GM21576 (cell line): Measurements from ENCODE around the gene SPACA5.
"Not testable (repeated sequence)": the region's sequence is repeated elsewhere in the genome, so short reads cannot be mapped to it uniquely, and the experiment has no call there.

ENCODE experiments used
- ATAC-seq: cut with Tn5 transposase; IDR thresholded peaks from one replicate; pipeline ENCODE4 v1.9.1; 2021; ENCODE audit warnings: mild to moderate bottlenecking, moderate library complexity; ENCODE audit not compliant: unreplicated experiment

The SPACA5 gene

DNA sequence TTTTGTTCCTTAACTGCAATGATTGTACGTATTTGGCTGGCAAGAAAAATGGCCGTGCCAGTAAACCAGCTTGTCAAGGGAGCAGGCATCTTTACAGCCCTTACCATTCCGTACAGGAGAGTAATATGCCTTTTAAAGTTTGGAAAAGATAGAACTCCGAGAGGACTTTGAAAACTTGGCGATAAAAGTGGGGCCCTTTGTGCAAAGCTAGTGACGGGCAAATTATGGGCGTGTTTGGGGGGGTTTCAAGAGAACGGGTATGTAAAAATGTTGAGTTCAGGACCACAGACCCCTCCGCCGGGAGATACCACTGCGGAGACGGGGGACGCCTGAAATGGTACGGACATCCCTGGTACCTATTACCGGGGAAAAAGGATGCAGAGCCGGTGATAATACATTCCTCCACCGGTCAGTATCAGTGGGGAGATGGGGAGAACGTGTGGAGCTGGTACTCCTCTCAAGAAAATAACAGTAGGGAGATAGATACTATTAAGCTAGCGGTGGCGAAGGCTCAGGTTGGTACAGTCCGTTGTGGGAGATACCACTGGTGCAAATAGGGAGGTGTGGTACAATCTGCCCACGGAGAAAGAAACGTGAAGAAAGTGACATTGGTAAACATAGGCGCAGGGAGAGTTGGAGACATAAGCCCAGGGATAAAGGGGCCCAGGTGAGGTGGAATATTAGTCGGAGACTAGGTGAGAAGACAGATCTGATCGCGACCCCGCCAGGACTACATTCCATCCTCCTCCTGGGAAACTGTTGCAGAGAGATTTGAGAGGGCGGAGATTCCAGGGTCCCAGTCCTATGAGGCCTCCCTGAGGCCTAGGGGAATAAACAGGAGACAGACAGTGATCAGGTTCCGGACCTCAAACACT, 14.5 kb downstream of the SPACA5 start:
- peak; percentile 59 for ATAC-seq

DNA sequence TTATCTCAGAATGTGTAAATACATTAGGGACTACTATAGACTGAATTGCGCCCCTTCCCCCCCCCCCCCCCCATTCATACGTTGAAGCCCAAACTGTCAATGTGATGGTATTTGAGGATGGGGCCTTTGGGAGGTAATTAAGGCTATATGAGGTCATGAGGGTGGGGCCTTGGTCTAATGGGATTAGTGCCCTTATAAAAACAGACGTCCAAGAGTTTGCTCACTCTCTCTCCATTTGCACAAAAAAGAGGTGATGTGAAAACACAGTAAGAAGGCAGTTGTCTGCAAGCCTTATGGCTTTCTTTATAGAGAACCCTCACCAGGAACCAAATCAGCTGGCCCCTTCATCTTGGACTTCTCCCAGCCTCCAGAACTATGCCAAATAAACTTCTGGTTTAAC, 15.3 kb downstream of the SPACA5 start:
- ATAC-seq: no peak

DNA sequence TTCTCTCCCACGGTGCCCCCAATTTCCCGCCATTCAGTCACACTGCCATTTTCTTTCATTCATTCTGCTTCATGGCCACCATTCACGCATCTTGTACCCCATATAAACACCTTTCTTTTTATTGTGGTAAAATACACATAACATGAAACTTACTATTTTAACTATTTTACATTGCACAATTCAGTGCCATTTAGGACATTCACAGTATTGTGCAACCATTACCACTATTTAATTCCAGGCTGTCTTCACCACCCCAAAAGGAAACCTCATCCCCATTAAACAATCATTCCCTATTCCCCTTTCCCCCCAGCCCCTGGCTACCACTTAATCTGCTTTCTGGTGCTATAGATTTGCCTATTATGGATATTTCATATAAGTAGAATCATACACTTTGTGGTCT, 15.9 kb downstream of the SPACA5 start:
- ATAC-seq: no peak

DNA sequence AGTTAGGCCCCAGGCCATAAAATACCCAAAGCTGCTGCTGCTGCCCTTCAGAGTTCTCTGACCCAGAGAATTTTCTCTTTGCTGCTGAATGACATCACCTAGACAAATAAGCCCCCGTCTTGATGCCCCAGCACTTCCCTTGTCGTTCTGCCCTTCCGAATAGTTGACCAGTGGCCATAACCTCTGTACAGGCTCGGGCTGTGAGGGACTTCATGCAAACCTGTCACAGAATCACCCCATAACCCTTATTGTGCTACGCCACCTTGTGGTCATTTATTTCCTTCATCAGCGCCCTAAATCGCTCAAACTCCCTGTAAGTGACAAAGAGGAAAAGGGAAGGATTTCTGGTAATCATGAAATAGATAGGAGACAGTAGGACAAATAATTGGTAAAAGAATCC, 18.8 kb downstream of the SPACA5 start:
- ATAC-seq: no peak

DNA sequence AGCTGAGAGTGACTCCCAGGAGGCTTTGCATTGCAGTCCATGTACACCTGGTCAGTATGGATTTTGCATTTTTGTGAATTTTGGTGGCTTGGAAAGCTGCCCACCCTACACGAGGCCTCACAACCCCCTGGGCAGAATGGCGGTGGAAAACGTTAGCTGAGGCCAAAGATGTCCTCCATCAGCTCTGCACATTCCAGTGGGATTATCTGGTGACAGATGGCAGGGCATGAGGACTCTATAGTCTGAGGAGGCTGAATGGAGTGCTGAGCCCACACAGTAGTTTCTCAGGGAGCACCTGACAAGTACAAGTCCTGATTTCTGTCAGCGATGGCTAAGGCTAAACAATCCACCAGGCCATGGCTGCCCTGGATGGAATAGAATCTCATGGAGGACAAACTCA, 20.8 kb downstream of the SPACA5 start:
- ATAC-seq: not testable (repeated sequence)

DNA sequence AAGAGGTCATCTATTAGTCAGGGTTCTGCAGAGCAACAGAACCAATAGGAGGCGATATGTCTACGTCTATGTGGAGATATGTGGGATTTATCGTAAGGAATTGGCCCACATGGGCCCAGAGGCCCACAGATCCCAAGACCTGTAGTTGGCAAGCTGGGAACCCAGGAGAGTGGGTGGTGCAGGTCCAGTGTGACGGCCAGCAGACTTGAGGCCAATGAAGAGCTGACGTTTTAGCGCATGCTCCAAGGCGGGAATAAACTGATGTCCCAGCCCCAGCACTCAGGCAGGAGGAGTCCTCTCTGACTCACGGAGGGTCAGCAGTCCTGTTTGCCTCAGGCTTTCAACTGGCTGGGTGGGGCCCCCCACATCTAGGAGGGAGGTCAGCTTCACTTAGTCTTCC, 21.3 kb downstream of the SPACA5 start:
- no peak for ATAC-seq

DNA sequence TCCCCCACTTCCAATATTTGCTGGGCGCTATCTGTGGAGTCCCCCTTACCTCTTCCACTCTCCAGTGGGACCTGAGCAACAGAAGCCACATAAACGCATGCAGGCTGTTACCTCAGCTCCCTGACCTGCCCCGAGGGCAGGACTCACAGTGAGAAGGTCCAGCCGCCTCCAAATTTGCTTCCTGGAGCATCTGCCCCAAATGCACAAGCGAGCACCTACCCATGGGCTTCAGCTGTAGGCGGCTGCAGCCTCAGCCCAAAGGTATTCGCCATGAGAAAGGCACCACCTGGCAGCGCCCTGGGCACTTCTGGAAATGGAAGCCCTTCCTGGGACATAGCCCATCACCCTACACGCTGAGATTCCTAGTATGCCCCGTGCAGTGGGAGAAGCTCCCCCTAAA, 23.4 kb downstream of the SPACA5 start:
- ATAC-seq: no peak

DNA sequence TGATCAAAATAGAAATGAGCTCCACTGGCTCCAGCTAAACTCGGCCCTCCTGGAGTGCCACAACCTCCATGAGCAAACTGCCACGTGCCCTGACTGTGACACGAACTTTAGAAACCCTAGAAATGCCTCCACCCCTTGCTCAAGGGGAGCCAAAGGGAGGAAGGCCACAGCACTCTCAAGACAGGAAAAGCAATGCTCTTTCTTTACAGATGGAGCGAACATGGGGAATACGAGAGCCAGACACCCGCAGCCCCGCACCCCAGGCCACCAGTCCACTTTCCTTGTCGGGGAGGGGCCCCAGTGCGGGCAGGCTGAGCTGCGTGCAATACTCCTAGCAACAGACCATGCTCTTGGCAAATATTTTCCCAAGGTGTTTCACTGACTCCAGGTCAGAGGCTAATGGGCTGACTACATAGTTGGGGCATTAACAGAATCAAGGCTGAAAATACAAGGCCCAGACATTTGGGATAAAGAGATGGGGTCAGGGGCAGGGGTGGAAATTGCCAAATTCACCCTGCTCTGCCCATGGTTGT, 23.9 kb downstream of the SPACA5 start:
- not testable (repeated sequence) for ATAC-seq

DNA sequence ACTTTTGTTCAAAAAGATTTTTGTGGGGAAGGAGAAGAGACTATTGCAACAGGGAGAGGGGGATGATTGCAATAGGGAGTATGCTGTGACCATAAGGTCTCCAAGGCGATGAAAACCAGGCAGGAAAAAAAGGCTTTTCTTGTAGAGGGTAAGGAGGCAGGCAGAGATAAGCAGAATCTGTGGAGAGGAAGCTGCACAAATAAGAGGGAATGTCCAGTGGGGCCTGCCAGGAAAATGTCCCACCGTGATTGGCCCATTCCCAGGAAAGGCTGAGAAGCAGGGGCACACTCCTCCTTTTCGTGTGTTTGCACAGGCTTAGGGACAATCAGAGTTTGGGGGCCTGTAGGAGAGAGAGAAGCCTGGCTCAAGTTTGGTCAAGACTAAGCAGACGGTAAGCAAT, 29.1 kb downstream of the SPACA5 start:
- no peak for ATAC-seq

DNA sequence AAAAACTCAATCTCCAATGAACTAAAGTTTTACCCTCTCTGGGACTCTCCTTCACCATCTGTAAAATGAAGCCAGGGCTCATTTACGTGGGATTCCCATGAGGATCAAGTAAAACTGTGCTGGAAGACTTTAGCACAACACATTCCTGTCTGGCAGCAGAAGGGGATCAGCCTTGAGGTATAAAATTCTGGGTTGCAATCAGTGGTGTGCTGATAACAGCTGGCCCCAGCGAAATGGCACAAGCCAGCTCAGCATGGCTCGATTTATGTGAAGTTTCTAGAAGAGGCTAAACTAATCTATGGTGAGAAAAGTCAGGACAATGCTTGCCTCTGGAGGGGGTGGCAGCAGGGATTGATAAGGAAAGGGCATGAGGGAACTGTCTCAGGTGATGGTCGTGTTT, 36.3 kb downstream of the SPACA5 start:
- no peak for ATAC-seq

DNA sequence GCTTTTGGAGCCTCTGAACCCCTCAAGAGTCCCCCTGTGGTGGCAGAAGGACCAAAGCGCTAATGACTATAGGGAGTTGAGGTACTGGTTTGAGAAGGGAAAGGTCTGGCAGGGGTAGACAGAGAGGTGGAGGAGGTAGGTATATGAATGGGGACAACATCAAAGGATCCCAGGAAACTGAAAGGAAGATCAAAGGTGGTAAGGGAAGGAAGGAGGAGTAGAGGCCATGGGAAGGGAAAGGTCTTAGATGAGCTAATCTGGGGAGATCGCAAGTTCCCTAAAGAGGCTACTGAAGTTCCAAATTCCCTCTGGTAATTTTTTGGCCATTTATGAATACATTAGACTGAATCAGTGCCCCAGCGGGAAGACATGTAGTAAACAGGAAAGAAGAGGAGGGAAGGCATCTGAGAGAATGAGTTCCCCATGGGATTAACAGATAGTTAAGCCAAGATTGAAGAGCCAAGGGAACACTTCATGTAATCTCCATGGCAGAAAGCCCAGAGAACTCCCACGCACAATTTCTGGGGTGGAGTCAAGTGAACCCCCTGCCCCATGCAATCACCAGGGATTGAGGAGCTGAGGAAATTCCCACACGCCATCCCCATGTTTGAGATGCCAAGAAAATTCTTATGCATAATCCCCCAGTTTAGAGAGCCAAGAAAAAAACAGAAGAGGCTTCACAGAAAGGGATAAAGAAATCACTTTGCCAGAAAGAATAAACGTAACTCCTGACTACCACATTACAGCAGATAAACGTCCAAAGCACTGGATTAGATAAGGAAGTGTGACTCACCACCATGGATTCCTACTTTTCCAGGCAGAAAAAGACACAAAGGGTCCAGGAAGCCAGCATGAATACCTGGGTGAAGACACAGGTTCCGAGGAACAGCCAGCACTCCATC, 38.9 kb downstream of the SPACA5 start:
- ATAC-seq: no peak

DNA sequence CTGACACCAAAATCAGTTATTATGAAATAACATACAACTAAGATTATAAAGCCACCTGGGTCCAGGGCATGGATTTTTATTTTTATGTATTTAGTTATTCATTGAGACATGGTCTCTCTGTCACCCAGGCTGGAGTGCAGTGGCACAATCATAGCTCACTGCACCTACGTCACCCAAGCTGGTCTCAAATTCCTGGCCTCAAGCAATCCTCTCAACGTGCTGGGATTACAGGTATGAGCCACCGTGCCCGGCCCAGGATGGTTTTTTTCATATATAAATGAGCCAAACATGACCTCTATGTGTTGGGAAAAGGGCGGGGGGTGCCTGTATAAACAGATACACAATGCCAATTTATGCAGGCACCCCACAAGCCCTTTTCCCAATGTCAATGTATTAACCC, 40.1 kb downstream of the SPACA5 start:
- no peak for ATAC-seq

DNA sequence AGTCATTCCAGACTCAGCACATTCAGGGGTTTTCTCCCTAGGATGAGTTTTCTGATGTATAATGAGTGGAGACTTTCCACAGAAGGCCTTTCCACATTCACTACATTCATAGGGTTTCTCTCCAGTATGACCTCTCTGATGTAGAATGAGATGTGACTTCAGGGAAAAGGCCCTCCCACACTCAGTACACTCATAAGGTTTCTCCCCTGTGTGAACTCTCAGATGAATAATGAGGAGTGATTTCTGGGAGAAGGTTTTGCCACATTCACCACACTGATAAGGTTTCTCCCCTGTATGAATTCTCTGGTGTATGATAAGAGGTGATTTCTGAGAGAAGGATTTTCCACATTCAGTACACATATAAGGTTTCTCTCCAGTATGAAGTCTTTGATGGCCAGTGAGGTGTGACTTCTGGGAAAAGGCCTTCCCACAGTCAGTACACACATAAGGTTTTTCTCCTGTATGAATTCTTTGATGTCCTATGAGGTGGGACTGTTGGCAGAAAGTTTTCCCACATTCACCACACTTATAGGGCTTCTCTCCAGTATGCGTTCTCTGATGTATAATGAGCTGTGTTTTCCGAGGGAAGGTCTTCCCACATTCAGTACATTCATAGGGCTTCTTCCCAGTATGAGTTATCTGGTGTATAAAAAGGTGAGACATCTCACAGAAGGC, 52.0 kb downstream of the SPACA5 start:
- ATAC-seq: no peak

DNA sequence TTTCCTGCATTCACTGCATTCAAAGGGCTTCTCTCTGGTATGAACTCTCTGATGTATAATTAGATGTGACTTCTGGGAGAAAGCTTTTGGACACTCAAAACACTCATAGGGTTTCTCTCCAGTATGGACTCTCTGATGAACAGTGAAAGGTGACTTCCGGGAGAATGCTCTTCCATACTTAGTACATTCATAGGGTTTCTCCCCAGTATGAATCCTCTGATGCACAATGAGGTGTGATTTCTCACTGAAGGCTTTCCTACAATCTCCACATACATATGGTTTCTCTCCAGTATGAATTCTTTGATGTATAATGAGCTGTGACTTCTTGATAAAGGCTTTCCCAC, 52.5 kb downstream of the SPACA5 start:
- no peak for ATAC-seq
